Peyer's patch (tissue), 4 donors: ENCODE results near the gene NAGLU. TPM values are rescaled to one million over a fixed set of nuclear protein-coding genes. Genes with fewer than 3 reads are reported as not detected.
A peak's percentile ranks its signal among the peaks of the same experiment; 100 is the strongest.

Source experiments
- DNase-seq, 3 donors: peaks; one replicate each; pipeline ENCODE4 v3.0.0-alpha.2; 2017 to 2019
- H3K27ac ChIP-seq, 4 donors: fragments of 200-600 bp; sonication (generic); one replicate each; pipeline ENCODE4 v1.5.1; 2016 to 2019
- H3K27me3 ChIP-seq, 2 donors: fragments of 200-600 bp; sonication (generic); one replicate each; pipeline ENCODE4 v1.5.1; 2019
- H3K36me3 ChIP-seq, 3 donors: fragments of 200-600 bp; sonication (generic); one replicate each; pipeline ENCODE4 v1.5.1; 2016 to 2019
- H3K4me1 ChIP-seq, 4 donors: fragments of 200-600 bp; sonication (generic); one replicate each; pipeline ENCODE4 v1.5.1; 2016 to 2019
- H3K4me3 ChIP-seq, 4 donors: fragments of 200-600 bp; sonication (generic); 1 replicate in 3 of 4; 2 replicates in 1 of 4; pipeline ENCODE4 v1.5.1; 2016 to 2019; ENCODE audit warnings: mild to moderate bottlenecking in 1 of 4
- H3K9me3 ChIP-seq, 4 donors: fragments of 200-600 bp; sonication (generic); one replicate each; pipeline ENCODE4 v1.5.1; 2016 to 2019; ENCODE audit warnings: mild to moderate bottlenecking in 1 of 4
- POLR2A ChIP-seq, 2 donors: fragments of 450-650 bp; IDR thresholded peaks; one replicate each; pipeline ENCODE4 v1.5.1; 2017; ENCODE audit warnings: antibody characterized with exemption in 2 of 2, mild to moderate bottlenecking in 2 of 2, moderate library complexity in 2 of 2
- total RNA-seq, 4 donors: library from RNA; depleted of rRNA; stranded (reverse); fragments of >200 nt; gene quantifications; one replicate each; pipeline ENCODE4 v1.1.0, GENCODE V29; 2016
- TF ChIP-seq, protein P1 (sequence below), 6 experiments: fragments of 450-650 bp in 4 of 6; fragments of 200-600 bp in 2 of 6; sonication (generic) in 1 of 6; IDR thresholded peaks; one replicate each; pipeline ENCODE4 v1.5.1; 2017 to 2019; ENCODE audit warnings: antibody characterized with exemption in 6 of 6, mild to moderate bottlenecking in 3 of 6, moderate library complexity in 1 of 6

NAGLU gene
- total RNA-seq, 4 donors from 2014 or later = 12.4 to 79.2 (median 62.7) TPM

- Histone ChIP-seq H3K36me3 (peaks cover 0 to 27% (median 0%) of the 10 kb centered on the region in 3 donors), H3K4me3 (peak within 1 kb of the TSS; percentile 68 to 86 (median 76)), H3K9me3 (no peaks in the 10 kb centered on the region), H3K4me1 (peaks cover 0 to 36% (median 25%) of the 10 kb centered on the region in 4 donors), H3K27me3 (no peaks in the 10 kb centered on the region), H3K27ac (peak within 1 kb of the TSS; percentile 80 to 86 (median 84))
- DNase-seq = peak; percentile 94 to 98 (median 95)
- TF ChIP-seq, protein P1, sequence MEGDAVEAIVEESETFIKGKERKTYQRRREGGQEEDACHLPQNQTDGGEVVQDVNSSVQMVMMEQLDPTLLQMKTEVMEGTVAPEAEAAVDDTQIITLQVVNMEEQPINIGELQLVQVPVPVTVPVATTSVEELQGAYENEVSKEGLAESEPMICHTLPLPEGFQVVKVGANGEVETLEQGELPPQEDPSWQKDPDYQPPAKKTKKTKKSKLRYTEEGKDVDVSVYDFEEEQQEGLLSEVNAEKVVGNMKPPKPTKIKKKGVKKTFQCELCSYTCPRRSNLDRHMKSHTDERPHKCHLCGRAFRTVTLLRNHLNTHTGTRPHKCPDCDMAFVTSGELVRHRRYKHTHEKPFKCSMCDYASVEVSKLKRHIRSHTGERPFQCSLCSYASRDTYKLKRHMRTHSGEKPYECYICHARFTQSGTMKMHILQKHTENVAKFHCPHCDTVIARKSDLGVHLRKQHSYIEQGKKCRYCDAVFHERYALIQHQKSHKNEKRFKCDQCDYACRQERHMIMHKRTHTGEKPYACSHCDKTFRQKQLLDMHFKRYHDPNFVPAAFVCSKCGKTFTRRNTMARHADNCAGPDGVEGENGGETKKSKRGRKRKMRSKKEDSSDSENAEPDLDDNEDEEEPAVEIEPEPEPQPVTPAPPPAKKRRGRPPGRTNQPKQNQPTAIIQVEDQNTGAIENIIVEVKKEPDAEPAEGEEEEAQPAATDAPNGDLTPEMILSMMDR (IDR thresholded peaks at IDR 0.05) = no peak
- TF ChIP-seq POLR2A (IDR thresholded peaks at IDR 0.05) = peak; percentile 57 to 61
Measured at GRCh38 chr17:42561897-42562387, 25.9 kb downstream of the NAGLU start, which contains the start of gene COASY. COASY (plus strand) TSS chr17:42562148; CDS start chr17:42562623, 475 bp downstream.

DNA sequence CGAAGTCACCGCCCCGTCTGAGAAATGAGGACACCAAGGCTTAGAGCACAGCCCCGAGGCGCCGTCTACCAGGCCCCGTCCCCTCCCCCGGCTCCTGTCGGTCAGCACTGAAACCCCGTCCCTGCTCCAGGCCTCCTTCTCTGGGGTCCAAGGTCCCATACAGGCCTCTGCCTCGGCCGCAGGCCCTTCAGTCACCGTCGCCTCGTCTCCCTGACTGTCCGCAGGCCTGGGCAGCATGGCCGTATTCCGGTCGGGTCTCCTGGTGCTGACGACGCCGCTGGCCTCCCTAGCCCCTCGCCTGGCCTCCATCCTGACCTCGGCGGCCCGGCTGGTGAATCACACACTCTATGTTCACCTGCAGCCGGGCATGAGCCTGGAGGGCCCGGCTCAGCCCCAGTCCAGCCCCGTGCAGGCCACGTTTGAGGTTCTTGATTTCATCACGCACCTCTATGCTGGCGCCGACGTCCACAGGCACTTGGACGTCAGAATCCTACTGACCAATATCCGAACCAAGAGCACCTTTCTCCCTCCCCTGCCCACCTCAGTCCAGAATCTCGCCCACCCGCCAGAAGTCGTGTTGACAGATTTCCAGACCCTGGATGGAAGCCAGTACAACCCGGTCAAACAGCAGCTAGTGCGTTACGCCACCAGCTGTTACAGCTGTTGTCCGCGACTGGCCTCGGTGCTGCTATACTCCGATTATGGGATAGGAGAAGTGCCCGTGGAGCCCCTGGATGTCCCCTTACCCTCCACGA, 26.5 kb downstream of the NAGLU start:
- no peaks in the 10 kb centered on the region for H3K27me3 ChIP-seq
- no peak for DNase-seq
- H3K9me3 ChIP-seq = no peaks in the 10 kb centered on the region
- peaks cover 0 to 27% (median 0%) of the 10 kb centered on the region in 3 donors for H3K36me3 ChIP-seq
- H3K4me3 ChIP-seq = peak overlapping the region; percentile 68 to 86 (median 76)
- peak overlapping the region; percentile 80 to 86 (median 84) for H3K27ac ChIP-seq
- no peak for TF ChIP-seq POLR2A (IDR thresholded peaks at IDR 0.05)
- TF ChIP-seq, protein P1 (IDR thresholded peaks at IDR 0.05) = no peak
- H3K4me1 ChIP-seq = peaks cover 0 to 36% (median 26%) of the 10 kb centered on the region in 4 donors

GRCh38 chr17:42563143-42563509, 27.1 kb downstream of the NAGLU start:
- TF ChIP-seq, protein P1 (IDR thresholded peaks at IDR 0.05) = no peak
- TF ChIP-seq POLR2A (IDR thresholded peaks at IDR 0.05) = no peak
- H3K4me3 ChIP-seq = peak overlapping the region; percentile 68 to 86 (median 76)
- peaks cover 0 to 27% (median 0%) of the 10 kb centered on the region in 3 donors for H3K36me3 ChIP-seq
- no peaks in the 10 kb centered on the region for H3K9me3 ChIP-seq
- DNase-seq = no peak
- H3K27me3 ChIP-seq = no peaks in the 10 kb centered on the region
- H3K4me1 ChIP-seq = peaks cover 0 to 40% (median 32%) of the 10 kb centered on the region in 4 donors
- peak overlapping the region; percentile 80 to 86 (median 84) for H3K27ac ChIP-seq

GRCh38 chr17:42563543-42563942, 27.5 kb downstream of the NAGLU start:
- DNase-seq = no peak
- Histone ChIP-seq H3K4me3 (peak overlapping the region in 2 of 4 donors; percentile 68 to 86), H3K4me1 (peaks cover 0 to 44% (median 35%) of the 10 kb centered on the region in 4 donors)

GRCh38 chr17:42563950-42564349, 27.9 kb downstream of the NAGLU start:
- H3K27ac ChIP-seq = peak overlapping the region in 1 of 4 donors; percentile 80
- H3K4me1 ChIP-seq = peaks cover 0 to 48% (median 35%) of the 10 kb centered on the region in 4 donors

More at GRCh38 chr17:42563543-42563942, 27.5 kb downstream of the NAGLU start:
- TF ChIP-seq POLR2A (IDR thresholded peaks at IDR 0.05) = no peak
- TF ChIP-seq, protein P1 (IDR thresholded peaks at IDR 0.05) = peak in 1 of 6 experiments; percentile 13
- Histone ChIP-seq H3K27me3 (no peaks in the 10 kb centered on the region), H3K27ac (peak overlapping the region in 2 of 4 donors; percentile 80 to 86), H3K9me3 (no peaks in the 10 kb centered on the region), H3K36me3 (peaks cover 0 to 31% (median 0%) of the 10 kb centered on the region in 3 donors)

More at GRCh38 chr17:42563950-42564349, 27.9 kb downstream of the NAGLU start:
- Histone ChIP-seq H3K36me3 (peaks cover 0 to 35% (median 0%) of the 10 kb centered on the region in 3 donors), H3K9me3 (no peaks in the 10 kb centered on the region), H3K27me3 (no peaks in the 10 kb centered on the region), H3K4me3 (peak overlapping the region in 1 of 4 donors; percentile 86)
- no peak for DNase-seq
- TF ChIP-seq, protein P1 (IDR thresholded peaks at IDR 0.05) = no peak
- no peak for TF ChIP-seq POLR2A (IDR thresholded peaks at IDR 0.05)
